Gastroesophageal sphincter (tissue), 4 donors: Measurements from ENCODE around the gene PMVK. TPM values are rescaled to one million over a fixed set of nuclear protein-coding genes. Genes with fewer than 3 reads are reported as not detected.

ENCODE experiments used
- ATAC-seq: fragments of 150-250 bp; one replicate; pipeline ENCODE4 v1.9.1; 2016; ENCODE audit warnings: mild to moderate bottlenecking, moderate library complexity
- H3K27ac ChIP-seq, 4 donors: fragments of 200-600 bp; sonication (generic) in 3 of 4; 1 replicate in 3 of 4; 2 replicates in 1 of 4; pipeline ENCODE4 v1.5.1; 2016 to 2019
- H3K27me3 ChIP-seq: fragments of 200-600 bp; sonication (generic); one replicate; pipeline ENCODE4 v1.5.1; 2019
- H3K36me3 ChIP-seq, 2 donors: fragments of 200-600 bp; sonication (generic); one replicate each; pipeline ENCODE4 v1.5.1; 2019; ENCODE audit warnings: control low read depth in 1 of 2
- H3K4me1 ChIP-seq, 3 donors: fragments of 200-600 bp; sonication (generic); 1 replicate in 2 of 3; 2 replicates in 1 of 3; pipeline ENCODE4 v1.5.1; 2016 to 2019; ENCODE audit warnings: control low read depth in 2 of 3
- H3K4me3 ChIP-seq, 2 donors: fragments of 200-600 bp; sonication (generic); one replicate each; pipeline ENCODE4 v1.5.1; 2019; ENCODE audit warnings: mild to moderate bottlenecking in 1 of 2, moderate library complexity in 1 of 2
- H3K9me3 ChIP-seq, 3 donors: fragments of 200-600 bp; sonication (generic); one replicate each; pipeline ENCODE4 v1.5.1; 2017 to 2019; ENCODE audit warnings: control low read depth in 2 of 3
- EP300 ChIP-seq: sonication (generic); formaldehyde crosslinking; IDR thresholded peaks from one replicate; pipeline ENCODE4 v1.6.1; 2017; ENCODE audit warnings: antibody characterized with exemption, mild to moderate bottlenecking
- POLR2A ChIP-seq, 2 donors: fragments of 450-650 bp; IDR thresholded peaks; one replicate each; pipeline ENCODE4 v1.6.1; 2017; ENCODE audit warnings: antibody characterized with exemption in 2 of 2, mild to moderate bottlenecking in 2 of 2, moderate library complexity in 1 of 2
- POLR2AphosphoS5 ChIP-seq: sonication (generic); formaldehyde crosslinking; IDR thresholded peaks from one replicate; pipeline ENCODE4 v1.6.1; 2017; ENCODE audit warnings: antibody characterized with exemption
- WGBS, 2 donors: methylation state at CpG; one replicate each; pipeline ENCODE4 v1.1.5; 2018; ENCODE audit warnings: low coverage in 1 of 2; 5-methylcytosine and 5-hydroxymethylcytosine counted together
- total RNA-seq, 4 donors: library from RNA; depleted of rRNA; stranded (reverse); fragments of >200 nt; gene quantifications; one replicate each; pipeline ENCODE4 v1.1.0, GENCODE V29; 2016
- TF ChIP-seq, protein P1 (sequence below), 4 experiments: fragments of 200-600 bp in 2 of 4; fragments of 450-650 bp in 2 of 4; sonication (generic) in 1 of 4; IDR thresholded peaks; one replicate each; pipeline ENCODE4 v1.5.1; 2017 to 2019; ENCODE audit warnings: antibody characterized with exemption in 4 of 4, mild to moderate bottlenecking in 2 of 4, moderate library complexity in 2 of 4

The PMVK gene
- total RNA-seq, 4 donors from 2014 or later, result 15.8 to 21.3 (median 18.2) TPM

DNA sequence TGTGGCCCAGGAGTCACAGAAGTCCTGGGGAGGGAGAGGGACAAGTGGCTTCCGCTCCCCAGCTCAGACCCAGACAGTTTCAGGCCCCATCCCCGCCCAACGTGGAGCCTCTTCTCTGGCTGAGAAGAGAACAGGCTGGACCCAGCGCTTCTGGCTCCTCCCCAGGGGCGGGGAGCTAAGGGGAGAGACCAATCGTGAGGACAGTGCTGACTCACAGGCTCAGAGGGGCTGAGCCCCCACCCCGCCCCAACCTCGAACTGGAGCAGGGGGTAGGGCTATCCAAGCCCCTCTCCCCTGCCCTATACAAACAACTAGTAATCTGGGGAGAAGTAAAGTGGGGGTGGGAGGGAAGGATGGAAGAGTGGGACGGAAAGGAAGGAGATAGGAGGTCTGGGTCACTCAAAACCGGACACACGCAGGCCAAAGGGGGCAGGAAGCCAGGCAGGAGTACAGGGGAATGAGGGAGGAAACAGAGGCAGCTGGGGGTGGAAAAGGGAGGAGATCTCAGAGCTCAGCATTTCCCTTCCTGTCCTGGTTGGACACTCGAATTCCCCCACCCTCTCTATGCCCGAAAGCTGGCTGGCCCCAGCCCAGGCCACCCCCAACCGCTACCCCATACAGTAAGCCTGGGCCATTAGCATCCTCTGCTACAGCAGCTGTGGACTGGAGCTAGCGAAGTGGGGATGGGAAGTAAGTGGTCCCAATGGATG, 34.3 kb upstream of the PMVK start, which contains the start of gene SHC1:
TSS of gene SHC1 (minus strand) at position 117 of the 710 bp plus-strand sequence. CDS start 221 bp downstream, outside the sequence.
- TF ChIP-seq EP300 (no peak), POLR2AphosphoS5 (peak; percentile 97), POLR2A (IDR thresholded peaks at IDR 0.05) (peak; percentile 76 to 89)
- TF ChIP-seq, protein P1, sequence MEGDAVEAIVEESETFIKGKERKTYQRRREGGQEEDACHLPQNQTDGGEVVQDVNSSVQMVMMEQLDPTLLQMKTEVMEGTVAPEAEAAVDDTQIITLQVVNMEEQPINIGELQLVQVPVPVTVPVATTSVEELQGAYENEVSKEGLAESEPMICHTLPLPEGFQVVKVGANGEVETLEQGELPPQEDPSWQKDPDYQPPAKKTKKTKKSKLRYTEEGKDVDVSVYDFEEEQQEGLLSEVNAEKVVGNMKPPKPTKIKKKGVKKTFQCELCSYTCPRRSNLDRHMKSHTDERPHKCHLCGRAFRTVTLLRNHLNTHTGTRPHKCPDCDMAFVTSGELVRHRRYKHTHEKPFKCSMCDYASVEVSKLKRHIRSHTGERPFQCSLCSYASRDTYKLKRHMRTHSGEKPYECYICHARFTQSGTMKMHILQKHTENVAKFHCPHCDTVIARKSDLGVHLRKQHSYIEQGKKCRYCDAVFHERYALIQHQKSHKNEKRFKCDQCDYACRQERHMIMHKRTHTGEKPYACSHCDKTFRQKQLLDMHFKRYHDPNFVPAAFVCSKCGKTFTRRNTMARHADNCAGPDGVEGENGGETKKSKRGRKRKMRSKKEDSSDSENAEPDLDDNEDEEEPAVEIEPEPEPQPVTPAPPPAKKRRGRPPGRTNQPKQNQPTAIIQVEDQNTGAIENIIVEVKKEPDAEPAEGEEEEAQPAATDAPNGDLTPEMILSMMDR (IDR thresholded peaks at IDR 0.05), result peak in 1 of 4 experiments; percentile 9
- WGBS, 2 donors, result 0 to 3% methylated on average over 5 to 9 of the region's 15 CpGs
- peak within 1 kb of the TSS; percentile 32 to 55 for H3K4me3 ChIP-seq
- H3K4me1 ChIP-seq, result peaks cover 2 to 70% (median 34%) of the 10 kb centered on the region in 3 donors
- H3K27me3 ChIP-seq, result no peaks in the 10 kb centered on the region
- no peaks in the 10 kb centered on the region for H3K9me3 ChIP-seq
- ATAC-seq, result peak; percentile 69
- peak within 1 kb of the TSS; percentile 95 to 99 (median 99) for H3K27ac ChIP-seq
- H3K36me3 ChIP-seq, result peaks cover 0 to 31% of the 10 kb centered on the region in 2 donors

DNA sequence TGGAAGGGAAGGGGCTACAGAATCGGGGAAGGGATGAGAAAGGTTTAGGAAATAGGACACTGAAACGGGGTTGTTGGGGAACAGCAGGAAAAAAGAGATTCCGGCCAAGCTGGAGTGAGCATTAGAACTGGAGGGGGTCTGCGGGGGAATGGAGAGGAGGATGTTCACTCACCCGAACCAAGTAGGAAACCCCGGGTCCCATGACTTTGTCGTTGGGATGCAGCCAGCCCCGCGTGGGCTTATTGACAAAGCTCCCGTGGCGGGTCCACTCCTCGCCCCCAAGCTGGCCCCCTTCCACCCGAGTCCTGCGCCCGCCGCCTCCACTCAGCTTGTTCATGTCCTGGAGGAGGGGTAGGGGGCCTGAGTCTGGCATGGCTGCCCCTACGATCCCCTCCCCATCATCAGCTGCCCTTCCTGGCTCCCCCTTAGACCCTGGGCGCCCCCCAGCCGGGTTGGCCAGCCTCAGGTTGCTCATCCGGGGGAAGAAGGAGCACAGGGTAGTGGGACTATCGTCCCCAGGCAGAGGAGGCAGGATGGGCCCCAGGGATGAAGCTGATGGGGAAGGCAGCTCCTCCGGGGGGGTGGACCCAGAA, 33.4 kb upstream of the PMVK start:
- ATAC-seq, result no peak
- no peaks in the 10 kb centered on the region for H3K9me3 ChIP-seq
- peaks cover 2 to 65% (median 34%) of the 10 kb centered on the region in 3 donors for H3K4me1 ChIP-seq
- H3K27ac ChIP-seq, result peak overlapping the region; percentile 95 to 99 (median 99)
- 16 to 22% methylated on average over 5 to 11 of the region's 22 CpGs for WGBS, 2 donors
- H3K27me3 ChIP-seq, result no peaks in the 10 kb centered on the region
- TF ChIP-seq POLR2A (IDR thresholded peaks at IDR 0.05) (no peak), POLR2AphosphoS5 (no peak), EP300 (no peak)
- TF ChIP-seq, protein P1 (IDR thresholded peaks at IDR 0.05), result no peak
- peaks cover 0 to 40% of the 10 kb centered on the region in 2 donors for H3K36me3 ChIP-seq
- peak overlapping the region; percentile 32 to 55 for H3K4me3 ChIP-seq

DNA sequence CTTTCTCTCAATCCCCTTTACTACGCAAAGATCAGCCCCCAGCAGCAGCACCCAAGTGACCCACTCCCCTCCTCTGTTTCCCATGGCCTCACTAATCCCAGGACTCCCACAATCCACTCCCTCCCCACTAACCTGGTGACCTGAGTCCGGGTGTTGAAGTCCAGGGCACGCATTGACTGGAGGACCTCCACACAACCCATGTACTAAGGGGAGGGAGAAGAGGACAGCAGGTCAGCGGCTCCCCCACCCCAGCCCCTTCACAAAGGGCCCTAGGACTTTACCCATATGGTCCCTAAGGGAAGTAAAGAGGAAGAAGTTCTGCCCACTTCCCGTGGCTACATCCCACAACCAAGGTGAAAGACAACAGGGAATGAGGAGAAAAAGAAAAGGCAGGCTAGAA, 32.7 kb upstream of the PMVK start:
- TF ChIP-seq EP300 (no peak), POLR2A (IDR thresholded peaks at IDR 0.05) (no peak)
- 75 to 80% methylated on average over 1 of the region's 5 CpGs for WGBS, 2 donors
- no peaks in the 10 kb centered on the region for H3K27me3 ChIP-seq
- peaks cover 2 to 65% (median 34%) of the 10 kb centered on the region in 3 donors for H3K4me1 ChIP-seq
- peak overlapping the region in 3 of 4 donors; percentile 95 to 99 (median 99) for H3K27ac ChIP-seq
- H3K9me3 ChIP-seq, result no peaks in the 10 kb centered on the region
- no peak for ATAC-seq
- H3K36me3 ChIP-seq, result peaks cover 0 to 47% of the 10 kb centered on the region in 2 donors
- peak overlapping the region in 1 of 2 donors; percentile 55 for H3K4me3 ChIP-seq

DNA sequence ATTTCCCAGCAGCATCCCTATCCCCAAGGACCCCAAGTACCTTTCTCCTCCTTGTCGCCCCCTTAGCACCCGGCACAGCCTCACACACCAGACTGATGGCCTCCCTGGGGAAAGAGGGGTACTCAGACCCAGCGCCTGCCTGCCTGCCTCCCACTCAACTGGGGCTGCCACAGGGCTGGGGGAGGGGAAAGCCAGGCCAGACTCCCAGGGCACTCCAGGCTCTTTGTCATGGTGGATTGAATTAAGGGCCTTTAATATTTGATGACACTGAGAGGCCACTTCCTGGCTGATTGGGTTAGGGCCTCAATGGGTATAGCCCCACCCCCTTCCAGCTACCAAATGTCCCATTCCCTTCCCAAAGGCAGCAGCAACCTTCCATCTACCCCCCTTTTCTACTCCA, 32.2 kb upstream of the PMVK start:
- Histone ChIP-seq H3K4me1 (peaks cover 2 to 68% (median 34%) of the 10 kb centered on the region in 3 donors), H3K9me3 (no peaks in the 10 kb centered on the region), H3K27ac (peak overlapping the region in 3 of 4 donors; percentile 95 to 99 (median 99)), H3K36me3 (peaks cover 0 to 52% of the 10 kb centered on the region in 2 donors), H3K4me3 (peak overlapping the region in 1 of 2 donors; percentile 55), H3K27me3 (no peaks in the 10 kb centered on the region)
- TF ChIP-seq, protein P1 (IDR thresholded peaks at IDR 0.05), result no peak
- TF ChIP-seq POLR2AphosphoS5 (no peak), EP300 (no peak)
- ATAC-seq, result no peak
- WGBS, 2 donors, result no CpG with 5 or more reads among the region's 3 CpGs

DNA sequence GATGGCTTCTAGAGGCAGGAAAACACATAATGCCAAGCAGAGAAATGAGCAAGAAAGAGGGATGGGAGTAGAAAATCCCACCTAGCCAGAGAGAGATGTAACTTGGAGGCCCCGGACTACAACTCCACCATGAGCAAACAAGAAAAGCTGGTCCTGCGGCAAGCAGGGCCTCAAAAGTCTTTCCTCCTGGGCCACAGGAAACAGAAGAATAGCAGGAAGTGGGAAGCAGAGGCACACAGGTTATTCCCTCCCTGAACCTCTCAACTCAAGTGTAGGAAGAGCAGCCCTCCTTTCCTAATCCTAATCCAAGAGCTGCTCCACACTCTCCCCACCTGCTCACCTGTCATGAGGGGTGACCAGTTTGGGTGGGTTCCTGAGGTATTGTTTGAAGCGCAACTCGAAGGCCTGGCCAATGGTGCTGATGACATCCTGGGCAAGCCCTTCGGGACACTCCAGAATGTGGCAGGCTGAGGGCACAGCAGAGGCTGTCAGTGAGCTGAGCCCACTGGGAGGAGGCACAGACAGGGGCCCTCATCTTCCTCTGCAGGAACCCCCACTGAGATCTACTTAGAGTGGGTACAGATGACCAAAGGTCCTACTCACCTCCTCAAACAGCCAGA, 30.9 kb upstream of the PMVK start:
- Histone ChIP-seq H3K27me3 (no peaks in the 10 kb centered on the region), H3K27ac (peak overlapping the region in 3 of 4 donors; percentile 64 to 99 (median 95)), H3K4me3 (no peak overlapping the region), H3K9me3 (no peaks in the 10 kb centered on the region), H3K36me3 (peaks cover 0 to 63% of the 10 kb centered on the region in 2 donors), H3K4me1 (peaks cover 0 to 70% (median 38%) of the 10 kb centered on the region in 3 donors)
- TF ChIP-seq EP300 (no peak), POLR2A (IDR thresholded peaks at IDR 0.05) (no peak), POLR2AphosphoS5 (no peak)
- TF ChIP-seq, protein P1 (IDR thresholded peaks at IDR 0.05), result no peak
- ATAC-seq, result no peak
- 80% methylated on average over 2 of the region's 5 CpGs; no CpG with 5 or more reads in 1 of the 2 donors for WGBS, 2 donors
